GM12865 (cell line): Measurements from ENCODE around the gene CCDC102B.

Source experiments
- DNase-seq: peaks from one replicate; pipeline ENCODE4 v3.0.0; 2010; ENCODE audit warnings: low read depth
- H3K4me3 ChIP-seq: 2 replicates; pipeline ENCODE4 v1.5.1; 2011; ENCODE audit warnings: mild to moderate bottlenecking, low read depth, low read length, control low read depth
- CTCF ChIP-seq: IDR thresholded peaks from 2 replicates; pipeline ENCODE4 v1.5.1; 2011; ENCODE audit warnings: low read length, control low read depth, low read depth, inconsistent platforms; ENCODE audit not compliant: insufficient read depth; ENCODE audit errors: missing control alignments

CCDC102B gene

GRCh38 chr18:69031571-69031970, 233.7 kb downstream of the CCDC102B start:
- no peak for DNase-seq
- TF ChIP-seq CTCF, result no peak
- H3K4me3 ChIP-seq, result no peak overlapping the region

GRCh38 chr18:69032009-69032408, 234.1 kb downstream of the CCDC102B start:
- H3K4me3 ChIP-seq, result no peak overlapping the region
- no peak for TF ChIP-seq CTCF
- DNase-seq, result no peak

GRCh38 chr18:69035756-69036155, 237.9 kb downstream of the CCDC102B start:
- no peak for TF ChIP-seq CTCF
- no peak overlapping the region for H3K4me3 ChIP-seq
- no peak for DNase-seq

- no peak for TF ChIP-seq CTCF
- DNase-seq, result no peak
Measured at GRCh38 chr18:69044215-69044614, 246.3 kb downstream of the CCDC102B start.

GRCh38 chr18:69064063-69064462, 266.2 kb downstream of the CCDC102B start:
- no peak for TF ChIP-seq CTCF
- no peak for DNase-seq
- H3K4me3 ChIP-seq, result no peak overlapping the region

More at GRCh38 chr18:69044215-69044614, 246.3 kb downstream of the CCDC102B start:
- no peak overlapping the region for H3K4me3 ChIP-seq

GRCh38 chr18:69067048-69067447, 269.2 kb downstream of the CCDC102B start:
- no peak for DNase-seq
- no peak overlapping the region for H3K4me3 ChIP-seq
- no peak for TF ChIP-seq CTCF

- no peak overlapping the region for H3K4me3 ChIP-seq
- DNase-seq, result no peak
- TF ChIP-seq CTCF, result no peak
Measured at GRCh38 chr18:69071680-69072079, 273.8 kb downstream of the CCDC102B start.
